Myocyte (in vitro differentiated cells): Measurements from ENCODE around the gene MYOM3. TPM values are rescaled to one million over a fixed set of nuclear protein-coding genes. Genes with fewer than 3 reads are reported as not detected.

Experiments used
- total RNA-seq: library from RNA; depleted of rRNA; stranded (reverse); fragments of >200 nt; gene quantifications from 2 replicates; pipeline ENCODE4 v1.2.3, GENCODE V29; 2014

MYOM3 gene
- total RNA-seq, 1 donor from 2014 or later, result 161 TPM

Other genes with a start within 250 kb of the MYOM3 start
- gene FUCA1, start 243.8 kb downstream of the MYOM3 start, total RNA-seq, result 17.1 and 18.4 TPM in 2 replicates
- gene CNR2, start 198.8 kb downstream of the MYOM3 start, total RNA-seq, result not detected in 2 replicates
- 64.8 and 73.8 TPM in 2 replicates for gene PNRC2, start 152.3 kb downstream of the MYOM3 start, total RNA-seq
- gene SRSF10, start 131.8 kb downstream of the MYOM3 start, total RNA-seq, result 90.9 and 99.3 TPM in 2 replicates
- not detected in 2 replicates for gene IL22RA1, start 31.0 kb upstream of the MYOM3 start, total RNA-seq
- 0.13 and 0.26 TPM in 2 replicates for gene IFNLR1, start 75.2 kb upstream of the MYOM3 start, total RNA-seq
- not detected in 2 replicates for gene GRHL3, start 207.2 kb upstream of the MYOM3 start, total RNA-seq